M059J (cell line): ENCODE results near the gene SSB. TPM values are rescaled to one million over a fixed set of nuclear protein-coding genes. Genes with fewer than 3 reads are reported as not detected.
A peak's percentile ranks its signal among the peaks of the same experiment; 100 is the strongest.
"Not testable (repeated sequence)": the region's sequence is repeated elsewhere in the genome, so short reads cannot be mapped to it uniquely, and the experiment has no call there.

Experiments used
- DNase-seq: peaks from one replicate; pipeline ENCODE4 v3.0.0-alpha.2; 2012; ENCODE audit warnings: low read depth
- total RNA-seq: library from RNA; depleted of rRNA; stranded (reverse); fragments of >200 nt; shearing (Covaris generic); gene quantifications from 2 replicates; pipeline ENCODE4 v1.2.3, GENCODE V29; 2014

Gene SSB
- total RNA-seq, 1 experiment from 2014 or later, result 68.5 TPM

DNA sequence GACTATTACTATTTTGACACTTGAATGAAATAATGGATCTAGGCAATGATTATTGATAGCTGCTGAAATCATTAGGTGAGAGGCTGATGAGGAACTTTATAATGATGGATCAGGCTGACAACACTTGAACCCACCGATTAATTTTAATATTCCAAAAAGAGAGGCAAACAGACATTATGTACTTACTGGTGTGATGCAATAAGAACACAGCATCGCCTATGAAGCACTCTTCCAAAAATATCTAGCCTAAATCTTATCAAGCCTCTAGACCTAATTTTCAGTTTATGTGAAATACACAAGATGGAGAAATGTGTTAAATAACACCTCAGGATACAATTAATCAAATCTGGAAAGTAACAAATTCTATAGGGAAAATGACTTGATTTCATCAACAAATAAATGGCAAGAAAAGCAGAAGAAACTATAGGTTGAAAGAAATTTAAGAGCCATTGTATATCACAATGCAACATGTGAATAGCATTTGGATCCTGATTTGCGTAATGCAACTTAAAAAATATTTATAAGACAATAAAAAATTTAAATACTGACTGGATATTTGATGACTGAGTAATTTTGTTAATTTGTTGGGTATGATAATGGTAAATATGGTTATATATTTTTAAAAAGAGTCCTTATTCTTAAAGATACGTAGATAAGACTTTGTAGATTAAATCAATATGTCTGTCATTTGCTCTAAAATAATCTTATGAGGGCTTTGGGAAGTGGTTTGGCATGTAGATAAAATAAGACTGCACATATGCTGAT, 17.2 kb upstream of the SSB start:
- no peak for DNase-seq

DNA sequence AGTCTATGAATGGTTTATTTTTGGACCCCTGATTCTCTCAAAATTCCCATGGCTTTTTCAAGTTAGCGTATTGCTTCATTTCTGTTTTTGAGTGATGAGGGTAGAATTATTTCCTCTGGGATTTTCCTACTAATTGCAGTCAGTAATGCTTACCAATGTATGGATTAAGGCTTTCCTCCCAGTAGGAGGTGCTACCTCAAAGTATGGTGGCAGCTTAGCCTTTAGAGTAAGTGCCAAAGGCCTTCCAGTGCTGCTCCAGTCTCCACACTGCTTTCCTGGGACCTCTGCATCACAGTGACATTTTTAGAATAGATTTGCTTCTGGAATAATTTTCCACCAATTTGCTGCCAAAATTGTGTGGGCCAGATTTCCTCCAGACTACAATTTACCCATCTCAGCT, 16.2 kb upstream of the SSB start:
- no peak for DNase-seq

DNA sequence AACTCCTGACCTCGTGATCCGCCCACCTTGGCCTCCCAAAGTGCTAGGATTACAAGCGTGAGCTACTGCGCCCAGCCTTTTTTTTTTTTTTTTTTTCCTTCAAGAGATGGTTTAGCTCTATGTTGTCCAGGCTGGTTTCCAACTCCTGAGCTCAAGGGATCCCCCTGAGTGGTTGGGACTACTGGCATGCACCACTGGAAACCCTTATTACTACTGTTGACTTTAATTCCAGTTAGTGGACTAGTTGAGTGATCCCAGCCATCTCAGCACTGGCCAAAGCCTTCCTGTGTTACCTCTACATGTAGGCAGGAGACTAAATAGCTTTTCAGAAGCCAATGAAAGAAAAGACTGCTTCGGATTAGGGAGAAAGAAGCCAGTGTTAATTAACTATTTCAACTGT, 8.1 kb upstream of the SSB start:
- DNase-seq, result no peak

DNA sequence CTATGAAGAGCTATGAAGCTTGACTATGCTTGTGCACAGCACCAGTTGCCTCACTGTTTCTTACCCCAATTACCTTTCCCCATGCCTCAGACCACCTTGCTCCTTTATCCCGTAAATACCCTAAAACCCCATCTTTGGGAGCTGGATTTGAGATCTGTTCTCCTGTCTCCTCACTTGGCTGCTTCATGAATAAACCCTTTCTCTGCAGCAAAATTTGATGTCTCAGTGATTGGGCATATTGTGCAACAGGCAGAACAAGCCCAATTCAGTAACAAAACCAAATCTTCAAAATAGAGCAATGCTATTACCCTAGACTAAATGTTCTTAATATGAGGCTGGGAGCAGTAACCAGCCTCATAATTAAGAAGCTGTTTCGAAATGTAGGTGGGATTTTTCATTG, 3.5 kb upstream of the SSB start:
- no peak for DNase-seq

DNA sequence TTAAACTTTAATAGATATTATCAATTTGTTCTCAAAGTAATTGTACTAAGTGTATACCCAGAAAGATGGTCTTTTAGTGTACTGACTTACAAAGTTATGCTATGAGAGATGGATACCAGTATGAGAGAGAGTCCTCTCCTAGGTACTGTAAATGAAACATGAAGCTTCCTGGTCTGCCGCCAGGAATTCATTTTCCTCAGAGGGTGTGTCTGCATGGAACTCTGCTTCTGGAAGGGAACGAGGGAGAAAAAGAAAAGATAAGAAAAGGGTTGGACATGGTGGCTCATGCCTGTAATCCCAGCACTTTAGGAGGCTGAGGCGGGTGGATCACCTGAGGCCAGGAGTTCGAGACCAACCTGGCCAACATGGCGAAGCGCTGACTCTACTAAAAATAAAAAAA, 2.2 kb upstream of the SSB start:
- DNase-seq, result no peak

DNA sequence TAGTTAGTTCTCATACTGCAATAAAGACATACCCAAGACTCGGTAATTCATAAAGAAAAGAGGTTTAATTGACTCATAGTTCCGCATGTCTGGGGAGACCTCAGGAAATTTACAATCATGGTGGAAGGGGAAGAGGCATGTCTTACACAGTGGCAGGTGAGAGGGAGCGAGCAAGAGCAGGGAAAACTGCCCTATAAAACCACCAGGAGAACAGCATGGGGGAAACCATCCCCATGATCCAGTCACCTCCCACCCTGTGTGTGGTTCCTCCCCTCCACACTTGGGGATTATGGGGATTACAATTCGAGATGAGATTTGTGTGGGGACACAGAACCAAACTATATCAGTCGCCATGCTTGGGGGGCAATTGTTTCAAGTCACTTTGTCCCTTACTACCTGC, 1.1 kb upstream of the SSB start:
- no peak for DNase-seq

DNA sequence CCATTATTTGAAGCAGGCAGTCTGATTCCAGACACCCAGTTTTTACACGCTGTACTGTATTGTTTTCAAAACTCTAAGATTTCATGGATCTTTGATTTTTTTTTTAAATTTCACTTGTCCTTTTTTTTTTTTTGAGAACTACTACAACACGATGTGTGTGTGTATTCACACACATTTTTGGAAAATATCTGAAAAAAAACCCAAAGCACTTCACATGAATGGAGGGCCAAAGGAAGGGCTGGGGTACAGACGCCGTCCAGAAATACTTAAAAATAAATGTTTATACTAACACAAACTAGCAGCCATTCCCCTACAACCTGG, 314 bp upstream of the SSB start:
- DNase-seq, result no peak

DNA sequence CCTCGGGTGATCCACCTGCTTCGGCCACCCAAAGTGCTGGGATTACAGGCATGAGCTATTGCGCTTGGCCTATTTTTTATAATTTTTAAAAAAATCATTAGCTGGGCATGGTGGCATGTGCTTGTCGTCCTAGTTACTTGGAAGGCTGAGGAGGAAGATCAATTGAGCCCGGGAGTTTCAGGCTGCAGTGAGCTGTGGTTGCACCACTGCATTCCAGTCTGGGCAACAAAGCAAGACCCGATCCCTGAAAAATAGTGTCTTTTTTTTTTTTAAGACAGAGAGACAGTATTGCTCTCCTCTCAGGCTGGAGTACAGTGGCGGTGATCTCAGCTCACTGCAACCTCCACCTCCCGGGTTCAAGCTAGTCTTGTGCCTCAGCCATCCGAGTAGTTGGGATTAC, 4.8 kb downstream of the SSB start:
- DNase-seq, result no peak

DNA sequence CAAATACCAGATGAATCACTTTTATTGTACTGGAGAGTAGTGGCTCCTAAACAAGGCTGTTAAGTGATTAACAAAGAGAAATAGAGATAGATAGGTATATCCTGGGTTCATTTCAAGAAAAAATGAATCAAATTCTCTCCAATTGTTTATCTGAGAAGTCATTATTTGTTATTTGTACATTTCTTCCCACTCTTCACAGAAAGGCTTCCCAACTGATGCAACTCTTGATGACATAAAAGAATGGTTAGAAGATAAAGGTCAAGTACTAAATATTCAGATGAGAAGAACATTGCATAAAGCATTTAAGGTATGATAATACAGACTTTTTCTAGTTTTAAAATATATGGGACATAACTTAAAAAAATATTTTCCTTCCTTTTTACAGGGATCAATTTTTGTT, 7.9 kb downstream of the SSB start:
- DNase-seq, result no peak

DNA sequence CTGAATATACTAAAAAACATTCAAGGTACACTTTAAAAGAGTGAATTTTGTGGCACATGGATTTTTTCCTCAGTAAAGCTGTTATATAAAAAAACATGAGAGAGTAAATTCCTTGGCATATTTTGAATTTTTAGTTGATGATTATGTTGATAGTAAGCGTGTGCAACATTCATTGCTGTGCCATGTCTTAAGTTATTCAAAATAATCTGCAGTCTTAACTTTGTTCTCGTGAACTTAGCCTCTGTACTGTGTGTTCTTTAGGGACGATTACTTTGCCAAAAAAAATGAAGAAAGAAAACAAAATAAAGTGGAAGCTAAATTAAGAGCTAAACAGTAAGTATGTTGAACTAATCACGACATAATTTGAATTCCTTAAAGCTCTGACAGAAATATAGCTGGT, 9.6 kb downstream of the SSB start:
- no peak for DNase-seq

DNA sequence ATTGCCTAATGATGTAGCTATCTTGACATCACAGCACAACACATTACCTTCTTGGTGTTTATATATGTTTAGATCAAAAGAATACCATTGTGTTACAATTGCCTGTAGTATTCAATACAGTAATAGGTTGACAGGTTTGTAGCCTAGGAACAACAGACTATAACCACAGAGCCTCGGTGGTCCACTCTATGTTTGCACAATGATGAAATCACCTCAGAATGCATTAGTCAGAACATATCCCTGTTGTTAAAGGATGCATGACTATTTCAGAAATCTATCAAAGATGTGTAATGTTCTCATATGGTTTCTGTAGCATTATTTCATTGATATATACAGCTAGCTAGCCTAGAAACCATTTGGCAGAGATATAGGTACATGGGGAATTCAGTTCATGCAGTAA, 17.2 kb downstream of the SSB start:
- DNase-seq, result peak; percentile 80

DNA sequence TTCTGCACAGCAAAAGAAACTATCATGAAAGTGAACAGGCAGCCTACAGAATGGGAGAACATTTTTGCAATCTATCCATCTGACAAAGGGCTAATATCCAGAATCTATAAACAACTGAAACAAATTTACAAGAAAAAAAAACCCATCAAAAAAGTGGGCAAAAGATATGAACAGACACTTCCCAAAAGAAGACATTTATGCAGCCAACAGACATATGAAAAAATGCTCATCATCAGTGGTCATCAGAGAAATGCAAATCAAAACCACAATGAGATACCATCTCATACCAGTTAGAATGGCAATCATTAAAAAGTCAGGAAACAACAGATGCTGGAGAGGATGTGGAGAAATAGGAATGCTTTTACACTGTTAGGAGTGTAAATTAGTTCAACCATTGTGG, 18.3 kb downstream of the SSB start:
- not testable (repeated sequence) for DNase-seq

DNA sequence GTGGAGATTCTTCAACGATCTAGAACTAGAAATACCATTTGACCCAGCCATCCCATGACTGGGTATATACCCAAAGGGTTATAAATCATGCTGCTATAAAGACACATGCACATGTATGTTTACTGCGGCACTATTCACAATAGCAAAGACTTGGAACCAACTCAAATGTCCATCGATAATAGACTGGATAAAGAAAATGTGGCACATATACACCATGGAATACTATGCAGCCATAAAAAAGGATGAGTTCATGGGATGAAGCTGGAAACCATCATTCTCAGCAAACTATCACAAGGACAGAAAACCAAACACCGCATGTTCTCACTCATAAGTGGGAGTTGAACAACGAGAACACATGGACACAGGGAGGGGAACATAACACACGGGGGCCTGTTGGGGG, 18.7 kb downstream of the SSB start:
- not testable (repeated sequence) for DNase-seq

DNA sequence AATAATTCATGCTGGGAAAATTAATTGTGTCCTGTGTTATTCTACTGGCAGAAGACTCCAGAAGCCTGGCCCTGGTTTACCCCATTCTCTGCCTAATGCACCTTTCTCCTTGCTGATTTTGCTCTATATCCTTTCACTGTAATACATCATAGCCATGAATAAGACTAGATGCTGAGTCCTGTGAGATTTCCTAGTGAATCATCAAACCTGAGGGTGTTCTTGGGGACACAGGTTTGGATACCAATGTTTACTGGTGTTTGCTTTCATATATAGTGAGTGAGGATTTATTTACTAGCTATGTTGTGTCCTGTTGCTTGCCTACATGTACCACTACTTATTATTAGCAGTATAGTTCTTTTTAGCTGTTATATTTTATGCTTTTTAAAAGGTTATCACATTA, 19.6 kb downstream of the SSB start:
- peak; percentile 31 for DNase-seq

DNA sequence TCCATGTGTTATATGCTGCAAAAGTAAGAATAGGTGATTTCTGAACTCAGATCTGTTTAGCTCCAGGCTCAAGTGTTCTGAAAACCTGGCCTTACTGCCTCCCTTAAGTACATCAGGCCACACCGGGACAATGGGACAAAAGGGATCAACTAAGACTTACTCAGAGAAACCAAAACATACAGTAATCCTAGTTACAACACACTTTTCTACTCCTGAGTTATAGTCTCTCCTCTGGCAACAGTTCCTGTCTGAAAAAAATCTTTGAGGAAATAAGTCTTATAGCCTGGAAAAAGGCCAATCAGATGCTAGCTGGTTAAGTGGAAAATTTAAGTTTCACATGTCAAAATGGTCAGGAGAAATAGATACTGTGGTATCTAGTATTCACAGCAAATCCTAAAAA, 20.4 kb downstream of the SSB start:
- DNase-seq, result no peak

DNA sequence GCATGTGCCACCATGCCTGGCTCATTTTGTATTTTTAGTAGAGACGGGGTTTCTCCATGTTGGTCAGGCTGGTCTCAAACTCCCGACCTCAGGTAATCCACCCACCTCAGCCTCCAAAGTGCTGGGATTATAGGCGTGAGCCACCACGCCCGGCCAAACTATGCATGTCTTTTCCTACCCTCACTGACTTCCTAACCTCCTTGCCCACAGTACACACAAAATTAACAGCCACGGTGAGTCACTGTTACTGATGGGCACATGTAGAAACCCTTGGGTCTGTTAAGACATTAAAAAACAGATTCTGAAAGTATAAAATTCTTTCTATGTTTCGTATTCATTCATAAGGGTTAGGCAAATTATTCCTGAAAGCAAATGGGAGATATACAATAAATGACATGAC, 21.4 kb downstream of the SSB start:
- peak; percentile 72 for DNase-seq

DNA sequence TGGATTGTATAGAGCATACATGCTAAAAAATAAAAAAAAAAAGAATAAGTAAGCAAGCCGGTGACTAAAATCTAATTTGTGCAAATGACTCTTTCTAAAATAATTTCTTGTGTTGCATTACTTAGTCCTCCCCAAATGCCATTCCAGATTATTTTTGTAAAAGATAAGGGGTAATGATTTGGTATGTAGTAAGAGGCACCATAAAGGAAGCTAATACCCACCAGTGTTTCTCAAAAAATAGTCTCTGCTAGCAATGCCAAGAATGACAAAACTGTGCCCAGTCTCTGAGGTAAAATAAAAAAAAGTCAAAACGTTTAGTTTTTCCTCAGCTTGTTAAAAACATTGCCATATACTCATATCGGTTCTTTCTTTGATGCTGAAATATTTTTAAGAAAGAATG, 23.4 kb downstream of the SSB start:
- no peak for DNase-seq

DNA sequence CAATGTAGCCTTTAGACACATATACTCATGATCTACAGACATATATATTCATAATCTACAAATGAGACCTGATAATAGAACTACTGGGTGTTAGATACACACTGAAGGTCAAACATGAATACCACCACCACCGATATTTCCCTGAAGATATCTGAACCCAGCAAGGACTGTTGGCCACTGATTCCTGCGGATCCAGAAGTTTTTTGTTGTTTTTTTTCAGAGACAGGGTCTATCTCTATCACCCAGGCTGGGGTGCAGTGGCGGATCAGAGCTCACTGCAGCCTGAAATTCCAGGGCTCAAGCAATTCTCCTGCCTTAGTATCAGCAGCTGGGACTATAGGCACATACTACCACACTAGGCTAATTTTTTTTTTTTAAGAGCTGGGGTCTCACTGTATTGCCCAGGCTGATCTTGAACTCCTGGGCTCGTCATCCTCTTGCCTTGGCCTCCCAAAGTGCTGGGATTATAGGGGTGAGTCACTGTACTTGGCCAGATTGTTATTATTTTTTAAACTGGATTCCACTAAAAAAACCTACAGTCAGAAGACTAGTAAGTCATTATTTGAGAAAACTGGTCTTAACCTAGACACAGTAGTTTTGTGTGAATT, 24.2 kb downstream of the SSB start:
- peak; percentile 22 for DNase-seq

DNA sequence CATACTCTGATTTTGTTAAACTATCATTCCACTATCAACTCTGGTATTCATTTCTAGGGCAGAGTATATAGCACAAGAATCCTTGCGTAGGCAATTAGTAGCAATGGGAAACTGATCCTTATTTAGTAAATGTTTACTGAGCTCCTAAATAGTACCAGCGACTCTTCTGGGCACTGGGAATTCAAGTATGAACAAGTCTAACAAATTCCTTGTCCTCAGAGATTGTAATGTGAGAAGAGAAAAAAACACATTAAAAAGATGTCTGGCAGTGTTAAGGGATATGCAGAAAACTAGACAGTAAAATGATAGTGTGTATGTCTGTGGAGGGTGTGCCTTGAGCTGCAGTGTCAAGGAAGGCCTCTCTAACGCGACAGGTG, 25.3 kb downstream of the SSB start:
- no peak for DNase-seq

DNA sequence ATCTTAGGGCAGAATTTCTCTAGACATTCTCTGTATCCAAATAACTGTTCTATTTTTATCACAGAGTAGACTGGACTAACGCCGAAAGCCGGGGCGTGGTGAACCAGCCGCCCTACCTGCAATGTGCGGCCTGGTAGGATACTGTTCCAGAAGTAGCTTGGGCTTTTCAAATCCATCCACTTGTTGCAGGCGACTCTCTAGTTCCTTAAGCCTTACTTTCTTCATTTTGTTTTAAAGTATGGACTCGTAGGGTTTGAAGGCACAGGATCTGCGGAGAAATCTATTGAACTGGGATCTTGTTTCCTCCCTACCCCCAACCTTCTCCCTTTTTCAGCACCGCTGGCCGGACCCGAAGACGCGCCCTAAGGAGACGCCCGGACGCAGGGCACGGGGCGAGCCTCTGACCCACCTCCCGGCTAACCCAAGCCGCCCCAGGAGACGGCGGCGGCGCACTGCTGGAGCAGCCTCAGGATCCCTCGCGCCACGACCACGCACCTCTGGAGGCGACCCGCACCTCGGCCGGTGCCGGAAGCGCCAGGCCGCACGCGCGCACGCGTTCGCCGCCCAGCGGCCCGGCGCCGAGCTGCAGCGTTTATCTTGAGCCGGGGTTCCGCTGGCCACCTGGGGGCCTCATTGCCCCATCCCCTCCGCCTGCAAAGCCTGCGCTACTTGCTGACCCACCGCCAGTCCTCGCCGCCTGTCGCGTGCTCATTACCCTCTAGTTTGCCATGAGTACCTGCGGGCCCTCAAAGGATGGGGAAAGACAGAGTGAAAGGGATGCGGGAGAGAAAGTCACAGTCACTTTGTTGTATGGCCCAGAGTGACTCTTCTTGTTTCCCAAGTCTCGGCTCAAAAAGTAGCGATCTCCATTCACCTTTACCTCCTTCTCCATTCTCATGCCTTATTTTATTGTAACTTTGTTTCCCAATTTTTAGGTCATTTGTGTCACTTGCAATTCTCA, 26.0 kb downstream of the SSB start, which contains the start of gene METTL5:
Gene METTL5 (minus strand): TSS at position 533 of the 961 bp plus-strand sequence. CDS start 308 bp downstream, at position 225.
- peak; percentile 71 for DNase-seq

DNA sequence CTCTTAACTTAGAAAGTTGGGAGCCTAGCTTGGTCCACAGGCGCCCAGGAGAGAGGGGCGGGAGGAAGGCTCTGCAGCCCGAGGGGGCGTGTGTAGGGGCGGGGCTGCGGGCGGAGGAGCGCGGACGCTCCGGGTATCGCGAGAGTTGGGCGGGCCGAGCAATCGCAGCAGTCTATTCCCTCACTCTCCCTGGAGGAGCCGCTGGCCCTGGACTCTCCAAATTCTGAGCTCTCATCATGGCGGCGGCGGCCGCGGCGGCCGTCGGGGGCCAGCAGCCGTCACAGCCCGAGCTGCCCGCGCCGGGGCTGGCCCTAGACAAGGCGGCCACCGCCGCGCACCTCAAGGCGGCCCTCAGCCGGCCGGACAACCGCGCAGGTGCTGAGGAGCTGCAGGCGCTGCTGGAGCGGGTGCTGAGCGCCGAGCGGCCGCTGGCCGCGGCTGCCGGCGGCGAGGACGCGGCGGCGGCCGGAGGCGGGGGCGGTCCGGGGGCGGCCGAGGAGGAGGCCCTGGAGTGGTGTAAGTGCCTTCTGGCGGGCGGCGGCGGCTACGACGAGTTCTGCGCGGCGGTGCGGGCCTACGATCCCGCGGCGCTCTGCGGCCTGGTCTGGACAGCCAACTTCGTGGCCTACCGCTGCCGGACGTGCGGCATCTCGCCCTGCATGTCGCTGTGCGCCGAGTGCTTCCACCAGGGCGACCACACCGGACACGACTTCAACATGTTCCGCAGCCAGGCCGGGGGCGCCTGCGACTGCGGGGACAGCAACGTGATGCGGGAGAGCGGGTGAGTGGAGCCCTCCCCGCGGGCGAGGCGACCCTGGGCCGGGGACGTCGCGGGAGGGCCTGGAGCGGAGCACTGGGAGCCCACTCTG, 28.8 kb downstream of the SSB start, which contains the start of gene UBR3:
Gene UBR3 (plus strand): TSS at position 183 of the 869 bp plus-strand sequence. CDS start 54 bp downstream, at position 237.
- peak; percentile 87 for DNase-seq
